Fibroblast of skin of abdomen (primary cell): Measurements from ENCODE around the gene ASIC4. TPM values are rescaled to one million over a fixed set of nuclear protein-coding genes. Genes with fewer than 3 reads are reported as not detected.
A peak's percentile ranks its signal among the peaks of the same experiment; 100 is the strongest.

Source experiments
- DNase-seq: peaks from one replicate; pipeline ENCODE4 v3.0.0-alpha.2; 2013
- polyA plus RNA-seq, 2 experiments: library from polyadenylated mRNA; unstranded; fragments of 120-200 nt; gene quantifications; one replicate each; pipeline ENCODE4 v1.2.1, GENCODE V29; 2013; ENCODE audit not compliant: insufficient read length in 2 of 2

ASIC4 gene
- polyA plus RNA-seq (2013, experiment 1 of 2; ENCODE audit: insufficient read length) = 0.08 TPM
- polyA plus RNA-seq (2013, experiment 2 of 2; ENCODE audit: insufficient read length) = 0.15 TPM

GRCh38 chr2:219514196-219514761 lies at the start of gene ASIC4:
Gene ASIC4 (plus strand): TSS chr2:219514482. CDS start chr2:219514725, 243 bp downstream.
- no peak for DNase-seq

GRCh38 chr2:219465659-219466561 lies 48.4 kb upstream of the ASIC4 start:
- DNase-seq = no peak

- no peak for DNase-seq
Measured at GRCh38 chr2:219466816-219467735, 47.2 kb upstream of the ASIC4 start.

- DNase-seq = no peak
Measured at GRCh38 chr2:219467736-219468075, 46.6 kb upstream of the ASIC4 start.

- no peak for DNase-seq
Measured at GRCh38 chr2:219468410-219469185, 45.7 kb upstream of the ASIC4 start.

- DNase-seq = peak; percentile 42
Measured at GRCh38 chr2:219469186-219469724, 45.0 kb upstream of the ASIC4 start.

- no peak for DNase-seq
Measured at GRCh38 chr2:219470429-219470828, 43.9 kb upstream of the ASIC4 start.

GRCh38 chr2:219471476-219472371 lies 42.6 kb upstream of the ASIC4 start:
- DNase-seq = no peak

- DNase-seq = no peak
Measured at GRCh38 chr2:219472629-219473187, 41.6 kb upstream of the ASIC4 start.

GRCh38 chr2:219473511-219473910 lies 40.8 kb upstream of the ASIC4 start:
- DNase-seq = no peak

- no peak for DNase-seq
Measured at GRCh38 chr2:219474285-219475060, 39.8 kb upstream of the ASIC4 start.

- no peak for DNase-seq
Measured at GRCh38 chr2:219475278-219475677, 39.0 kb upstream of the ASIC4 start.

- peak; percentile 82 for DNase-seq
Measured at GRCh38 chr2:219475697-219476651, 38.3 kb upstream of the ASIC4 start.

GRCh38 chr2:219476652-219477151 lies 37.6 kb upstream of the ASIC4 start:
- no peak for DNase-seq

GRCh38 chr2:219477179-219477578 lies 37.1 kb upstream of the ASIC4 start:
- DNase-seq = no peak

GRCh38 chr2:219477815-219478214 lies 36.5 kb upstream of the ASIC4 start:
- DNase-seq = no peak

- no peak for DNase-seq
Measured at GRCh38 chr2:219478916-219479315, 35.4 kb upstream of the ASIC4 start.

- no peak for DNase-seq
Measured at GRCh38 chr2:219480004-219480403, 34.3 kb upstream of the ASIC4 start.
